HG03521 (cell line): ENCODE results near the gene XDH.

Source experiments
- ATAC-seq: cut with Tn5 transposase; IDR thresholded peaks from one replicate; pipeline ENCODE4 v1.9.1; 2021; ENCODE audit warnings: mild to moderate bottlenecking, moderate library complexity; ENCODE audit not compliant: unreplicated experiment

Gene XDH

DNA sequence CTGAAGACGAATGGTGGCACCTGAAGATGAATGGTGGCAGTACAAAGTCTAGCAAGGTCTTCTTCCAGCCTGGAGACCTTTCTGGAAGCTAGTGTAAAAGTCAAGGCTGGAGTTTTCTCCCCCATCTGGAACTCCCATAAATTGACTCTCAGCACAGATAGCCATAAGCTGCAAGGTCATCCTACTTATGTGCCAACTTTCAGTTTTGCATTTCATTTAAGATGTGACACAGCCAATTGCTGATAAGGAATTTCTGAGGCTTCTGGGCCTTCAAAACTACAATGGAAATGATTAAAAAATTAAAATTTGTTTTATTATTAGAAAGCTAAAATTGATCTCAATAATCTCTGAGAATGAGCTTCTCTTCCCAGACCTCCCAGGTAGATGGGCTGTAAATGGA lies 10.2 kb downstream of the XDH start:
- no peak for ATAC-seq

DNA sequence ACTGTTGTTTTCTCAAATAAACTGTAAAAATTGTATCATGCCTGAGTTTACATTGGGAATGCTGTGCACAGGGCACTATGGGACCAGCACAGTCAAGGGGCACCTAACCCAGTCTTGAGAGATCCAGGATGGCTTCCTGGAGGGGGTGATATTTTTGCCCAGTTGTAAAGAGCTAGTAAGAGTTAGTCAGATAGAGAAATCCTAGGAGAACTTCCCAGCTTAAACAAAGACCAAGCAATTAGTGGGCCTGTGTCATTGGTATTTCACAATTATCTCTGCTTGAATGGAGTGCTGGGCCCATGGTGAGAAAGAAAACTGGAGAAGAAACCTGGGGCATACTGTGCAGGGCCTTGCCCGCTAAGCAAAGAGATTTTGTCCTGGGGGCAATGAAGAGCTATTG lies 12.2 kb downstream of the XDH start:
- ATAC-seq: no peak

- ATAC-seq: no peak
Observed at GRCh38 chr2:31401580-31401979, 13.0 kb downstream of the XDH start.

- no peak for ATAC-seq
Observed at GRCh38 chr2:31398881-31399280, 15.7 kb downstream of the XDH start.

DNA sequence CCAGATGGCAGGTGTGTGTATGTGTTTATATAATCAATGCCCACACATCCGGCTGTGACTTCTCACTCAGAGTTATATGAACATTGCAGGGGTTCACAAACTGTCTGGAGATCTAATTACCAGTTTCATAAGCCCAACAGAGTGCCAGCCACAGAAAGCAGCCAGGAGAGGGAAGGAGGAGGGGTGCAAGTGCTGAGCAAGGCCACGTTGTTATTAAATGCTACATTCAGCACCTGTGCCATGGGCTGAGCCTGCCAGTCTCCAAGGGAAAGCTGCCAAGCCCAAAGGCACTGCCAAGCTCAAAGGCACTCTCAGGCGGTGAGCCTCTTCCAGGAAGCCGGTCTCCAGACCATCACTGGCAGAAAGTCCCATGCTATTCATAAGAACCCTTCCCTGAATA lies 17.4 kb downstream of the XDH start:
- ATAC-seq: no peak

DNA sequence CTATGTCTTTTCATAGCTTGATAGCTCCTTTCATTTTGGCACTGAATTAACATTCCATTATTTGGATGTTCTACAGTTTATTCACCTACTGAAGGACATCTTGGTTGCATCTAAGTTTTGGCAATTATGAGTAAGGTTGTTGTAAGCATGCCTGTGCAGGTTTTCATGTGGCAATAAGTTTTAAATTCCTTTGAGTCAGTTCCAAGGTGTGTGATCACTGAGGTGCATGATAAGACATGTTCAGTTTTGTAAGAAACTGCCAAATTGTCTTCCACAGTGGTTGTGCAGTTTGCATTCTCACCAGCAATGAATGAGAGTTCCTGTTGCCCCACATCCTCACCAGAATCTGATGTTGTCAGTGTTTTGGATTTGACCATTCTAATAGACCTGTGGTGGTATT lies 24.2 kb downstream of the XDH start:
- ATAC-seq: no peak

- no peak for ATAC-seq
Observed at GRCh38 chr2:31388736-31389135, 25.8 kb downstream of the XDH start.

DNA sequence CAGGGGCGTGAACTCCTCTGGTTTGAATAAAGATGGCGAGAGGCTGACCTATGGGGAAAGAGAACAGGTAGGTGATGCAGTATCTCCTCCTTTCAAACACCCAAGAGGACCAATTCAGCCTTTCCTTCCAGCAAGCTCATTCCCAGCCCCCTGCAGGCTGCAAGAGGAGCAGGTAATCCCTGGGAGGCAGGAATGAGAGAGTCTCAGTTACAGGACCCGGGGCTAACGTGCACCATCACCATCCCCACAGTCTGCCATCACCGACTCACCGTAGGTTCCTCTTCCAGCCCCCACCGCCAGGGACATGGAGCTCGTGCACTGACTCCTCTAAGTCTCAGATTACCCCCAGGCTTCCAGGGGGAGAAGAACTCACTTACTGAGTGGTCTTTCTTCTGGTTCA lies 26.7 kb downstream of the XDH start:
- no peak for ATAC-seq

DNA sequence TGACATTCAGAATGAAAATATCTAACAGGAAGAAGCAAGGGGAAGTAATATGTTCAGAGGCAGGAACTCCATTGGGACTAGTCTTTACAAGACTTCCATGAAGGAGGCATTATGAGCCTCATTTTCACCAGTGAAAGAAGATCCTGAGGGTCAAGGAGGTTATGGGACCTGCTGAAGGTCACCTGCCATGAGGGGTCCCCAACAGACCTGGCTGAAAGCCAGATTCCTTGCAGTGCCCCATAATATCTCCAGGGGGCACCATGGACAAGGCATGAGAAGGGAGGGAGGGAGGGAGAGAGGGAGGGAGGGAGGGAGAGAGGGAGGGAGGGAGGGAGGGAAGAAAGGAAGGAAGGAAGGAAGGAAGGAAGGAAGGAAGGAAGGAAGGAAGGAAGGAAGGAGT lies 27.9 kb downstream of the XDH start:
- ATAC-seq: no peak

GRCh38 chr2:31386172-31386571 lies 28.4 kb downstream of the XDH start:
- ATAC-seq: no peak

DNA sequence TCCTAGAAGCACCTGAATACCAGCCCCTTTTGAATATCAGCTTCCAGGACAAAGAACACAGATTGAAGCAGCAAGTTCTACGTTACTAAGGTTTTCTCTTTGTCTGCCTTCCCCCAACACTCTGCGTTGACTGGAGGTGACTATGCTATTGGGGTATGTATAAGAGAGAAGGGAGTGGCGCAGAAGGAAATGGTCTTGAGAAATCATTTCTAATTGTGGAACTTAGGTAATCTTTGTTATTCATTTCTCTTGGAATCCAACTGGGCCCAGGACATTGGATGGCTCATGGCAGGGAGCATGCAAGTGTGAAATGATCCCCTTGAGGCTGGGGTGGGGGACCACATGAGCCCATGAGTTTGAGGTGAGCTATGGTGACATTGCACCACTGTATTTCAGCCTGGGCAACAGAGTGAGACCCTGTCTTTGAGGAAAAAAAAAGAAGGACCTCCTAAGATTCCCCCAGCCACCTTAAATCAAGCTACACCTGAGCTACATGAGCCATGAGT lies 29.7 kb downstream of the XDH start:
- ATAC-seq: no peak

- no peak for ATAC-seq
Observed at GRCh38 chr2:31384351-31384750, 30.2 kb downstream of the XDH start.

DNA sequence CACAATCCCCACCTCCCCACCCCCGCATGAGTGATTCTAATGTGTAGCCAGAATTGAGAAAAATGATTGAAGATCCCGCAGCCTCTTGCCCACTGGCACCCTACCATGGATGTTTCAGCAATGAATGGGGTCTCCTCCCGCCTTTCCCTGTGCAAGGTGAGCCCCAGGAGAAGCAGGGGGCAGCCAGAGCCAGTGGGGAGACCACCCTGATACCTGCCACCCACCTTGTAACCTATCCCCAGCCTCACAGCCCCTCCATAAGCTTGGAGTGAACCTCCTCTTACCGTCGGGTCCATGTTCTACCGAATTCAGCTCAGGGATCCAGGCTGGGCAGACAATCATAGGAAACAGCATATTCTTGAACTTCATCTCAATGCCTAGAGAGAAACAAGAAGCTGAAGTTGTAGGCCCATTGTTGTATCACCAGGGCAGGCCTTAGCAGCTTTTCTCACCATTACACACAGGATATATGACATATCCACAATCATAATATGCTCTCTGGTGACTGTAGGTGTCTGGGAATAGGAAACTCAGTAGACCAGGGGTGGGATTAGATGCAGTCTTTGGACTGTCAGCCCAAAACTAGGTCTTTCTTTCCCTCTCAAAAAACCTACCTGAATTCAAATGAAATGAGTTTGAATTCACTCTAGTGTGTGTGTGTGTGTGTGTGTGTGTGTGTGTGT lies 30.9 kb downstream of the XDH start:
- no peak for ATAC-seq

- ATAC-seq: no peak
Observed at GRCh38 chr2:31382452-31383120, 32.0 kb downstream of the XDH start.

DNA sequence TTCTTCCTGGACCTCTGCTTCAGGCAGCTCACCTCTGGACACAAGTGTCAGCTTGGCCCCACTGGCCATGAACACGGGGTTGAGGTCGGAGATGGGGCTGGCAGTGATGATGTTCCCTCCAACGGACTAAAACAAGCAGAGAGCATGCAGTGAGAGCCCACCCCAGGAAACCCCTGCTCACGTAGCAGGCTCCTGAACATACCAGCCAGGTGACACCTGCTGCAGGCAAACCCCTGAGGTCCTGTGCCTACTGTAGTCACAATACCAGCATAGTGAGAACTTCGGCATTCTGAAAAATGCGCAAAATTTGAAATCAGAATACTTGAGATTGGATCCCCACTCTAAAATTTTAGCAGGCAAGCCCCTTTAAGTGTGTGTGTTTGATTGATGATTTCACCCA lies 32.9 kb downstream of the XDH start:
- no peak for ATAC-seq

GRCh38 chr2:31380243-31380642 lies 34.3 kb downstream of the XDH start:
- ATAC-seq: no peak

DNA sequence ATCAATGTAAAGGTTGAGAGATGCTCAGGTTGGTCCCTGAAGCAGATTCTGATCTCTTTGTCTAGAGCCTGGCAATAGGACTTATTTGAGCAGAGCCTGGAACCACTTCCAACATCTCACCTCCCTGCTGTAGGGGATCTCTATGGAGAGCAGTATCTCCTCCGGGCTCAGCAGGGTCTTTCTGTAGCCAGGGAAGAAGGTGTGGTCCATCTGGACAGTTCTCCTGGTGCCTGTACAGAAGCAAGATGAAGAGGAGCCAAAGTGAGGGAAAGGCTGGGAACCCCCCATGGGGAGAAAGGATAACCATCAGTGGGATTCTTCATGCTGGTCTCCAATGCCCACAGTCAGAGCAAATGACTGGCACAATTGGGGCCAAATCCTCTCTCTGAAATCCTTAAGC lies 34.8 kb downstream of the XDH start:
- no peak for ATAC-seq

DNA sequence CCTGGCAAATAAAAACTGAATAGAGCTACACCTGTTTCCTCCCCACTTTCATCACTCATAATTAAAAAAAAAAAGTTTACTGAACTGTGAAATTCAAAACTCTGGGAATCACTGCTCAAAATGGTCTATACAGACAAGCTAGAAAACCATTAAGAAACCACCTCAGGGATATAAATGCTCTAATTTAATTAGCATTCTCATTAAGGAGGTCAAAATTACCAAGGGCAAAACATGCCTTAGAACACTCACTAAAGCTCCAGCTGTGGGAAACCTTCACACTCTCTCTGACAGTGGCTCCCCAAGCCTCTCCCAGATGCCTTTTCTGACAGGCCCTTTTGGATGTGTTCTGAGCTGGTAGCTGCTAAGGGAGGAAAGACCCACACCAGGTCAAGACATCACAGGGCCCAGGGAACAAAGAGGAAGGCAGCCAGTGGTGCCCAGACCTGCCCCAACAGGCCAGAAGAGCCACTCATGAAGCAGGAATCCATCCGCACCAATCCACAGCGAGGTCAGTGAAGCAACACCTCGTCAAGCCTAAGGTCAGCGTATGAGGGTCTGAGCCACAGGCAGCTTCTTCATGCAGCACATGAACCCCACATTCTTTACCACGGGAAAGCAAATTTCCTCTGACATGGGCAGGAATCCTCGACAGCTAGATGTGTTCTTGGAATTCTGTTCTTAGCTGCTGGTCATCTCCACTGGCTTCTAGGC lies 35.6 kb downstream of the XDH start:
- no peak for ATAC-seq

DNA sequence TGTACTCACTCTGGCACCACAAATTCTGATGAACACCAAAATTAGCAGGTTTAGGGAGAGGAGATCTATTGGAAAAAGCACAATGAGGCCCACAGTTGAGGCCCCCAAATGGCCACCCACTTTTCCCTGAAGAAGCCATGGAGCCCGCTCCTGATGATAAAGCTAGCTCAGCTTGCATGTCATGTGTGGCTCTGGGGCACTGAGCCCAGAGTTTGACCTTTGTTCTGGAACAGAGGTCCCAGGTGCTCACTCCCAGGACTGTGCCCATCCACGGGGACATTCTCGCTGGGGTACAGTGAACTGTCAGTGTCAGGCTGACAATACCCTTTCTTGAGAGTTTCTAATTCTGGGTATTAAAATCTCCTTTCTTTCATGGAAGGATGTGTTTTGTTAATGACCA lies 36.2 kb downstream of the XDH start:
- no peak for ATAC-seq

DNA sequence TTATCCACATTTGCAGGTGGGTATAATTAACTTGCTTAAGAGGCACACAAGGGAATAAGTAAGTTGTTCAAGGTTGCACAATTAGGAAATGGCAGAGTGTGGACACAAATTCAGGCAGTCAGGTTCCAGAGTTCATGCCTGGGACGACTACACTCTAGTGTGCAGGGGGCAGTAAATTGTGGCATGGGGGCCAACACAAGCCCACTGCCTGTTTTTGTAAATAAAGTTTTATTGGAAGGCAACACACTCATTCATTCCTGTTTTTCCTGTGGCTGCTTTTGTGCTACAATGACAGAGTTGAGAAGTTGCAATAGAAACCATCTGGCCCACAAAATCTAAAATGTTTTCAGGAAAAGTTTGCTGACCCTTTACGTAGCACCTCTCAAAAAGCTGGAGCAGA lies 41.4 kb downstream of the XDH start:
- no peak for ATAC-seq

DNA sequence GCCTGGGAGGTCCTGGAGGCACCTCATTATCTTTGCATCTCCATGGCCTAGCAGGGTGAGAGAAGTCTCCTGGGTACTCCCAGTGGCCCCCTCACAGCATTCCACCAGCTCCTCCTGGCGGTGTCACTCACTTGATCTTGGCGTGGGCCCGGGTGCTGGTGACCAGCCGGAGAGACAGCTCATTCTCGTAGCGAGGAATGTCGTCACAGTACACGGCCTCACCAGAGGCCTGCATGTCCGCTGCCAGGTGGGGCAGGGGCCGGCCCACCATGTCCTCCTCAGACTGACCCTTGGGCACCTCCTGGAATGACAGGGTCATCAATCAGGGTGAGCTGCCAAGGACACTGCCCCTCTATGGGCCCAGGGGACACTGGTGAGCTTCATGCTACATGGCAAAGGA lies 42.4 kb downstream of the XDH start:
- no peak for ATAC-seq

- no peak for ATAC-seq
Observed at GRCh38 chr2:31371691-31372090, 42.9 kb downstream of the XDH start.
